SU-DHL-6 (cell line): ENCODE measurements around the gene NFATC1.

Source experiments
- H2AFZ ChIP-seq: fragments of 200-600 bp; sonication (generic); 2 replicates; pipeline ENCODE4 v1.6.1; 2014; ENCODE audit warnings: low read depth, mild to moderate bottlenecking, moderate library complexity, mixed read lengths, antibody characterized with exemption, low read length; ENCODE audit not compliant: severe bottlenecking
- H3F3A ChIP-seq: fragments of 200-600 bp; shearing (Covaris generic); 2 replicates; pipeline ENCODE4 v1.6.0; 2016; ENCODE audit warnings: antibody characterized with exemption, mild to moderate bottlenecking; ENCODE audit not compliant: insufficient read depth
- H3K27ac ChIP-seq: fragments of 200-600 bp; sonication (generic); 2 replicates; pipeline ENCODE4 v1.5.1; 2016; ENCODE audit warnings: low read depth, mild to moderate bottlenecking, low read length, moderate library complexity, mixed read lengths
- H3K27me3 ChIP-seq: fragments of 200-600 bp; sonication (generic), shearing (Covaris generic); 2 replicates; pipeline ENCODE4 v1.6.0; 2014; ENCODE audit warnings: mild to moderate bottlenecking, low read length
- H3K36me3 ChIP-seq: fragments of 200-600 bp; sonication (generic); 2 replicates; pipeline ENCODE4 v1.6.1; 2014; ENCODE audit warnings: mild to moderate bottlenecking, low read length, mixed read lengths
- H3K4me2 ChIP-seq: fragments of 300-600, 200-600 bp; shearing (Covaris generic), sonication (generic); 2 replicates; pipeline ENCODE4 v1.6.0; 2014; ENCODE audit warnings: low read length, low read depth, mild to moderate bottlenecking; ENCODE audit not compliant: poor library complexity, severe bottlenecking
- H3K4me3 ChIP-seq: fragments of 200-600 bp; sonication (generic); 2 replicates; pipeline ENCODE4 v1.5.1; 2014; ENCODE audit warnings: antibody characterized with exemption, low read length, mild to moderate bottlenecking, mixed read lengths; ENCODE audit not compliant: insufficient read depth, poor library complexity, severe bottlenecking
- H3K79me2 ChIP-seq: fragments of 200-600 bp; sonication (generic); 2 replicates; pipeline ENCODE4 v1.6.1; 2014; ENCODE audit warnings: mild to moderate bottlenecking, low read length, moderate library complexity; ENCODE audit not compliant: insufficient read depth
- H3K9ac ChIP-seq: fragments of 200-600 bp; sonication (generic); 2 replicates; pipeline ENCODE4 v1.7.0; 2014; ENCODE audit warnings: mild to moderate bottlenecking, low read length
- H3K9me2 ChIP-seq: fragments of 200-600 bp; sonication (generic); replicated peaks from 2 replicates; pipeline ENCODE4 v1.6.1; 2014; ENCODE audit warnings: low read length; ENCODE audit not compliant: insufficient read depth
- H3K9me3 ChIP-seq: fragments of 200-600 bp; sonication (generic); 2 replicates; pipeline ENCODE4 v1.6.1; 2014; ENCODE audit warnings: low read length, mixed read lengths; ENCODE audit not compliant: insufficient read depth
- H4K20me1 ChIP-seq: fragments of 200-600 bp; sonication (generic); 2 replicates; pipeline ENCODE4 v1.6.1; 2014; ENCODE audit warnings: low read depth, mild to moderate bottlenecking, antibody characterized with exemption, low read length, moderate library complexity, mixed read lengths
- EZH2phosphoT487 ChIP-seq: fragments of 200-600 bp; sonication (generic), shearing (Covaris generic); conservative IDR thresholded peaks from 2 replicates; pipeline ENCODE4 v1.6.1; 2018; ENCODE audit warnings: mild to moderate bottlenecking, antibody characterized with exemption, low read length, moderate library complexity, mixed read lengths
- TF ChIP-seq, protein P1 (sequence below): fragments of 200-600 bp; sonication (generic); IDR thresholded peaks from one replicate; pipeline ENCODE4 v1.5.1; 2017; ENCODE audit warnings: antibody characterized with exemption, mild to moderate bottlenecking, low read length, moderate library complexity; ENCODE audit not compliant: insufficient read depth, poor library complexity, severe bottlenecking

NFATC1 gene

DNA sequence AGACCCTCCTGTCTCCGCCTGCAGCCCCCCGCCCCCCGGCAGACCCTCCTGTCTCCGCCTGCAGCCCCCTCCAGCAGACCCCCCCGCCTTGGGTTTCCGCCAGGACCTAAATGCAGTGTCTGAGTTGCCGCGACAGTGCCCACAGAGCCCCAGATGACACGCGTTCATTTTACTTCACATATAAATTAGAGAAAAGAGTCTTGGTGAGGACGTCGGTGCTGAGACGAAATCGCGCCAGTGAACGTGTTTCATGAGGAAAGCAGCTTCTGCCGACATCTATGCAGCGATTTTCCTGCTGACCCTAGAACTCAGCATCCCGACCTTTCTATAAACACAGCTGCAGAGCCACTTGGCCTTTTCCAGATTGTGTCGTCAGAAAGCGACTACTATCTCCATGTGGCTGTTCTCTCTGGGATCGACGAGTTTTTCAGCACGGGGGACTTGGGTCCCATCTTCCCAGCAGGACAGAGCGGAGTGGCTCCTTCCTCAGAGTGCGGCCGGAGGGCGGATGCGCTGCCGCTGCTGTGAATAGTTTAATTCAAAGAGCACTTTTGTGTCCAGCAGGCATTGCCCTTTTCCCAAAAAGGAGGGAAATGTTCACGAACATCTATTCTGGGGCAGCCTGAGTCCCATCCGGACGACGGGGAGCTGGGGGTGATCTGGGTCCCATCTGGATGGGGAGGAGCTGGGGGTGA, 136.7 kb downstream of the NFATC1 start:
- Histone ChIP-seq H3K9me2 (no peaks in the 10 kb centered on the region), H2AFZ (no peak overlapping the region), H3K79me2 (no peaks in the 10 kb centered on the region), H3K9ac (no peak overlapping the region), H3K36me3 (no peaks in the 10 kb centered on the region), H3K9me3 (no peaks in the 10 kb centered on the region), H4K20me1 (no peaks in the 10 kb centered on the region), H3K27me3 (no peaks in the 10 kb centered on the region), H3K4me3 (no peak overlapping the region), H3K4me2 (no peak overlapping the region), H3F3A (no peaks in the 10 kb centered on the region), H3K27ac (no peak overlapping the region)
- no peak for TF ChIP-seq EZH2phosphoT487
- TF ChIP-seq, protein P1, sequence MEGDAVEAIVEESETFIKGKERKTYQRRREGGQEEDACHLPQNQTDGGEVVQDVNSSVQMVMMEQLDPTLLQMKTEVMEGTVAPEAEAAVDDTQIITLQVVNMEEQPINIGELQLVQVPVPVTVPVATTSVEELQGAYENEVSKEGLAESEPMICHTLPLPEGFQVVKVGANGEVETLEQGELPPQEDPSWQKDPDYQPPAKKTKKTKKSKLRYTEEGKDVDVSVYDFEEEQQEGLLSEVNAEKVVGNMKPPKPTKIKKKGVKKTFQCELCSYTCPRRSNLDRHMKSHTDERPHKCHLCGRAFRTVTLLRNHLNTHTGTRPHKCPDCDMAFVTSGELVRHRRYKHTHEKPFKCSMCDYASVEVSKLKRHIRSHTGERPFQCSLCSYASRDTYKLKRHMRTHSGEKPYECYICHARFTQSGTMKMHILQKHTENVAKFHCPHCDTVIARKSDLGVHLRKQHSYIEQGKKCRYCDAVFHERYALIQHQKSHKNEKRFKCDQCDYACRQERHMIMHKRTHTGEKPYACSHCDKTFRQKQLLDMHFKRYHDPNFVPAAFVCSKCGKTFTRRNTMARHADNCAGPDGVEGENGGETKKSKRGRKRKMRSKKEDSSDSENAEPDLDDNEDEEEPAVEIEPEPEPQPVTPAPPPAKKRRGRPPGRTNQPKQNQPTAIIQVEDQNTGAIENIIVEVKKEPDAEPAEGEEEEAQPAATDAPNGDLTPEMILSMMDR = no peak

GRCh38 chr18:79533146-79533545, 137.4 kb downstream of the NFATC1 start:
- TF ChIP-seq, protein P1 = no peak
- no peak for TF ChIP-seq EZH2phosphoT487
- Histone ChIP-seq H3F3A (no peaks in the 10 kb centered on the region), H3K36me3 (no peaks in the 10 kb centered on the region), H3K4me2 (no peak overlapping the region), H3K9me3 (no peaks in the 10 kb centered on the region), H3K9ac (no peak overlapping the region), H2AFZ (no peak overlapping the region), H3K79me2 (no peaks in the 10 kb centered on the region), H3K27me3 (no peaks in the 10 kb centered on the region), H4K20me1 (no peaks in the 10 kb centered on the region), H3K27ac (no peak overlapping the region), H3K4me3 (no peak overlapping the region), H3K9me2 (no peaks in the 10 kb centered on the region)

DNA sequence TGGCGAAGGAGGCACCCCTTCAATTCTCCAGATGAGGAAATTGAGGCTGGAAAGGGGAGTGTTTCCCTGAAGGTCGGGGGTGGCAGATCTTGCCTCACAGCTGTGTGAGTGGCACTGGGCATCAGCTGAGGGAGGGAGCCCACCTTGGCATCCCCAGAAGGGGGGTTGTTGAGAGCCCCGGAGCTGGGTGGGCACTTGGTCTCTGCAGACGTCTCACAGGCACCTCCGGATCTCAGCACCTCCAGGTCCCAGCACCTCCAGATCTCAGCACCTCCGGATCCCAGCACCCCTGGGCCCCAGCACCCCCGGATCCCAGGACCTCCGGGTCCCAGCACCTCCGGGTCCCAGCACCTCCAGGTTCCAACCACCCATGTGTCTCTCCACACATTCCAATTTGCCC, 137.9 kb downstream of the NFATC1 start:
- no peaks in the 10 kb centered on the region for H3K27me3 ChIP-seq
- TF ChIP-seq EZH2phosphoT487 = no peak
- TF ChIP-seq, protein P1 = no peak
- H2AFZ ChIP-seq = no peak overlapping the region

More for the DNA sequence above, 137.9 kb downstream of the NFATC1 start:
- Histone ChIP-seq H3F3A (no peaks in the 10 kb centered on the region), H3K4me3 (no peak overlapping the region), H3K79me2 (no peaks in the 10 kb centered on the region), H3K27ac (no peak overlapping the region), H3K36me3 (no peaks in the 10 kb centered on the region), H3K9me3 (no peaks in the 10 kb centered on the region), H3K9ac (no peak overlapping the region), H3K4me2 (no peak overlapping the region), H3K9me2 (no peaks in the 10 kb centered on the region), H4K20me1 (no peaks in the 10 kb centered on the region)
